Hematopoietic multipotent progenitor cell treated with erythropoietin and hydrocortisone succinate and interleukin-3 and kit ligand, for 17 days (in vitro differentiated cells): Measurements from ENCODE around the gene RNF115.

Source experiments
- DNase-seq: peaks from one replicate; pipeline ENCODE4 v3.0.0-alpha.2; 2015; ENCODE audit warnings: low spot score

Gene RNF115

GRCh38 chr1:145701306-145701862 is 122.5 kb downstream of the RNF115 start:
- DNase-seq = no peak

DNA sequence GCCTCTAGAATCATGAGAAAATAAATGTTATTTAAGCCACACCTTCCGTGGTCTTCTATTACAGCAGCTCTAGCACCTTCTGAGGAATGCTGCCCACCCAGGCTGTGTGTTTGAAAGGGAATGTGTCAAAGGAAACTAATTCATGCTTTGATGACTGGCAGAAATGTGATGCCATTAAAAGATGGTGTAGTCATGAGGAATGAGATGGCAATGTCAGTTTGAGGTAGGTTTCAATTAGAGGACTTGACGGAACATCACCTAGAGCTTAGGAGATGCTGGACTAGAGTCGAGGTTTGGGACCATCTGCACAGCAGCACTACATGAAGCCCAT is 127.3 kb downstream of the RNF115 start:
- DNase-seq = no peak

DNA sequence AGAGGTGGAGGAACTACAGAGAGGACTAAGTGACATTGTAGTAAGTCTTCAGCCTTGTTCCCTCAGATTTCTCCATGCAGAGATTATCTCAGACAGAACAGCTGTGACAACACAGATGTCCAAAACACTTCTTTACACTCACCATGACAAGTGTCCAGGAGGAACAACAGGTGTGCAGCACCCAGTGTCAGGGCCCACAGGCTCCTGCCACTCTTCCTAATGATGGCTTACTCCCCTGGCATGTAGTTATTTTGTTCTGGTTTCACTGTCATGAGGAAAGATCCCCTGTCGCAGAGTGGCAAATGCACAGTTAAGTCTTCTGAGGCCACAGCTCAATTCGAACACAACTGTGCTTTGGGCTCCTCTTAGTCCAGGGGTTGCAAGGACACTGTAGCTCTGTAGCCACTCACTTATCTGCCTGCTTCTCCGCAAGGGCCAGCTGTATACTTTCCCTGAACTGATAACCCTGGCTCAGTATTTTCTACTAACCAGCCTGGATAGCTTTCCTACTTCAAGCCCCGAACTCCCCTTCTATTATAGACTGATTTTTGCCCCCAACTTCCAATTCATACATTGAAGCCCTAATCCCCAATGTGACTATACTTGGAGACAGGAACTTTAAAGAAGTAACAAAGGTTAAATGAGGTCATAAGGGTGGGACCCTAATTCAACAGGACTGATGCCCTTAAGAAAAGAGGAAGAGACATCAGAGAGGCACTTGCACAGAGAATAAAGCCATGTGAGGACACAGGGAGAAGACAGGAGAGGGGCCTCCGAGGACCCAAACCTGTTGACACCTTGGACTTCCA is 127.9 kb downstream of the RNF115 start:
- DNase-seq = no peak

GRCh38 chr1:145692785-145693443 is 131.0 kb downstream of the RNF115 start:
- DNase-seq = no peak

GRCh38 chr1:145690587-145691558 is 133.0 kb downstream of the RNF115 start:
- no peak for DNase-seq

- DNase-seq = no peak
These were observed 134.0 kb downstream of the RNF115 start for GRCh38 chr1:145689922-145690321.

DNA sequence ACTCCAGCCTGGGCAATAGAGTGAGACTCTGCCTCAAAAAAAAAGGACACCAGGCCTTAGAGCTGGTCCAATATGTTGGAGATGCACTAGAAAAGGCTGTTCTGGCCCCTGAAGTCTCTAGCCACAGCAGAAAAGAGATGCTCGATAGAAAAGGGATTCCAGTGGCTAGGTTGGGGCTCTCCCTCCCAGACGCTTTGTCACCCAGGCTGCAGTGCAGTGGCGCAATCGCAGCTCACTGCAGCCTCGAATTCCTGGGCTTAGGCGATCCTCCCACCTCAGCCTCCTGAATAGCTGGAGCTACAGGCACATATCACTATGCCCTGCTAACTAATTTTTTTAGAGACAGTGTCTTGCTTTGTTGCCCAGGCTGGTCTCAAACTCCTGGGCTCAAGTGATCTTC is 135.0 kb downstream of the RNF115 start:
- no peak for DNase-seq
